Measurements from ENCODE around the gene TNN. TPM values are rescaled to one million over a fixed set of nuclear protein-coding genes. Genes with fewer than 3 reads are reported as not detected.

Gene TNN
- total and polyA plus RNA-seq, 4 experiments from 2014 or later, result not detected

DNA sequence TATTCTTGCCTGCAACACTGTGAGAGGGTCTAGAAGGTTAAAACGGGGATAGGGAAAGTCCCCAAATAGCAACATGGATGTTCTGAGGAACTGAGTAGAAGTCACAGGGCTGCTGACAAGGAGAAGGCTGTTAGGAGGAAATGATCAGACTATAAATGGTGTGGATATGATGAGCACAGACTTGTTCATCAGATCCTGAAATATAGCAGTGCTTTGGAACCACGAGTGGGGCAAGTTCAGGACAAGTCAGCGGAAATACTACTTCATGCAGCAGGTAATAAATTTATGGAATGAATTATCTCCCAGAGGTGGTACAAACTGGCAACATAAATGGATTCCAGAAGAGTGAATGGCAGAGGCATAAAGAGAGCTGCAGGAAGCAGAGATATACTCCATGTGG lies 128.2 kb downstream of the TNN start:
- intact Hi-C loops (cut with micrococcal nuclease), result no loop called here
- H3K4me3 ChIP-seq (ENCODE audit: low read length in 2 of 2), result no peak overlapping the region
- no peaks in the 10 kb centered on the region for H3K36me3 ChIP-seq (ENCODE audit: insufficient read depth, low read length)
- Mint-ChIP-seq H3K27me3 (peaks cover 0 to 2% of the 10 kb centered on the region in 2 donors), H3K4me3 (no peak overlapping the region), H3K27ac (peak overlapping the region in 4 of 7 donors; percentile 33 to 53 (median 50)), H3K4me1 (peaks cover 12 to 47% (median 22%) of the 10 kb centered on the region in 4 donors), H3K36me3 (peaks cover 4 to 10% of the 10 kb centered on the region in 2 donors), H3K9me3 (peaks cover 0 to 2% (median 0%) of the 10 kb centered on the region in 8 donors)
- ChIA-PET POLR2A (ENCODE audit: partially characterized antibody) (interaction anchor here (0.9 to 1.3 kb wide), 4 partner anchors 8 to 17 kb away, joined by 3 read pairs; no protein-coding TSS in a partner anchor), CTCF (ENCODE audit: partially characterized antibody) (interaction anchor here (1.2 to 3.4 kb wide), 4 partner anchors 9 to 44 kb away, joined by 4 to 16 read pairs (median 7); no protein-coding TSS in a partner anchor)
- no peaks in the 10 kb centered on the region for H3K9me3 ChIP-seq (ENCODE audit: control insufficient read depth in 1 of 2, low read length in 2 of 2)
- peaks cover 24% of the 10 kb centered on the region for H3K4me1 ChIP-seq (ENCODE audit: insufficient read depth, low read length)
- no peaks in the 10 kb centered on the region for H3K27me3 ChIP-seq (ENCODE audit: insufficient read depth, low read length)
- no peak overlapping the region for H3K27ac ChIP-seq (ENCODE audit: low read depth, low read length)
- no peak for DNase-seq

- POLR2A ChIA-PET (ENCODE audit: partially characterized antibody), result no interaction called here
- Mint-ChIP-seq H3K4me3 (no peak overlapping the region), H3K9me3 (peaks cover 0 to 2% (median 0%) of the 10 kb centered on the region in 8 donors), H3K27ac (peak overlapping the region in 1 of 7 donors; percentile 70), H3K27me3 (peaks cover 0 to 2% of the 10 kb centered on the region in 2 donors), H3K36me3 (no peaks in the 10 kb centered on the region), H3K4me1 (peaks cover 7 to 32% (median 14%) of the 10 kb centered on the region in 4 donors)
- intact Hi-C loops (cut with micrococcal nuclease), result loop anchor here (1.0 kb wide), 1 partner anchor 12 kb away; no protein-coding TSS in a partner anchor
- Histone ChIP-seq H3K4me1 (ENCODE audit: insufficient read depth, low read length) (peaks cover 16% of the 10 kb centered on the region), H3K36me3 (ENCODE audit: insufficient read depth, low read length) (no peaks in the 10 kb centered on the region), H3K27me3 (ENCODE audit: insufficient read depth, low read length) (no peaks in the 10 kb centered on the region), H3K27ac (ENCODE audit: low read depth, low read length) (no peak overlapping the region), H3K9me3 (ENCODE audit: control insufficient read depth in 1 of 2, low read length in 2 of 2) (no peaks in the 10 kb centered on the region), H3K4me3 (ENCODE audit: low read length in 2 of 2) (no peak overlapping the region)
- DNase-seq, result no peak
- CTCF ChIA-PET (ENCODE audit: partially characterized antibody), result interaction anchor here (1.1 to 2.8 kb wide), 2 partner anchors 11 to 45 kb away, joined by 4 to 9 read pairs; no protein-coding TSS in a partner anchor
These were observed 129.9 kb downstream of the TNN start for GRCh38 chr1:175197531-175197930.

Other genes starting within 250 kb of the TNN start
- gene CACYBP, start 67.9 kb upstream of the TNN start, total RNA-seq, result 100 to 1,000 TPM in 1 of 2 experiments, 10 to 100 TPM in 1; 98.3 to 105 TPM
- 100 to 1,000 TPM; 161 to 226 TPM for gene CACYBP, start 67.9 kb upstream of the TNN start, polyA plus RNA-seq
- gene MRPS14, start 44.4 kb upstream of the TNN start, total RNA-seq, result 10 to 100 TPM; 39.3 to 40.6 TPM
- 10 to 100 TPM; 59.2 to 62.6 TPM for gene MRPS14, start 44.4 kb upstream of the TNN start, polyA plus RNA-seq
- 10 to 100 TPM; 28.7 to 33.6 TPM for gene KIAA0040, start 124.9 kb downstream of the TNN start, total RNA-seq
- 10 to 100 TPM; 36.2 to 53.8 TPM for gene KIAA0040, start 124.9 kb downstream of the TNN start, polyA plus RNA-seq